Measurements from ENCODE around the gene LRRC8D. TPM values are rescaled to one million over a fixed set of nuclear protein-coding genes. Genes with fewer than 3 reads are reported as not detected.

LRRC8D gene
- total and polyA plus RNA-seq, 9 donors, result 5.0 to 14.1 (median 8.8) TPM

DNA sequence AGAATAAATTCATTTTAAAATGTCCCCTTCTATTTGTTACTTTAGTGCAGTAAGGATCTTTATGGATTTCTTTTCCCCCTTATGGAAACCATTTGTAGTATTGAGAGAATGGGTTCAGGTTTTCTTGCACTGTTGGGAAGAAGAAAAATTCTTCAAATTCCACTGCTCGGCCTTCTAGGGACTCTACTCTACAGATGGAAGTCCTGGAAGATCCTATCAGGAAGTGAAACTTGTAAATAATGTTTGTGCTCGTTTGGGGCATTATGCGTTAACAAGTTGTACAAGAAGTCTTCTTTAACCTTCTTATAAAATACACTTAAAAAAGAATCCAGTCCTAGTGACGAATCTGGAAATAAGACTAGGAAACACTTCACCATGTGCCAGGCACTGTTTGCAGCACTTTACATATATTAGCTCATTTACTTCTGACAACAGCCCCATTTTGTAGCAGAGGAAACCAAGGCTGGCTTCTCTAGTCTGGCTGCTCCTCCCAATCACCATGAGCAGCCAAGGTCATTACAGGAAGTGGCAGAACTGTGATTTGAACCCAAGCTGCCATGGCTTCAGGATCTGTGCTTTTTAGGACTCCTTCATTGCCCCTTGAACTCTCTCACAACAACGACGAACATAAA is 11.8 kb downstream of the LRRC8D start:
- H3K4me3 ChIP-seq, result no peak overlapping the region
- DNase-seq, result no peak
- H3K27me3 ChIP-seq, result no peaks in the 10 kb centered on the region
- no peaks in the 10 kb centered on the region for H3K9me3 ChIP-seq
- intact Hi-C loops (cut with DNase I), result no loop called here
- no peaks in the 10 kb centered on the region for H3K4me1 ChIP-seq (ENCODE audit: insufficient read depth)
- H3K27ac ChIP-seq, result no peak overlapping the region
- H3K36me3 ChIP-seq, result no peaks in the 10 kb centered on the region
- 47 to 60% (median 59%) methylated on average over 6 of the region's 6 CpGs for WGBS, 3 donors
- TF ChIP-seq EP300 (IDR thresholded peaks at IDR 0.05) (no peak), CTCF (IDR thresholded peaks at IDR 0.05) (no peak), POLR2A (IDR thresholded peaks at IDR 0.05) (no peak)

GRCh38 chr1:89833183-89834082 is 12.6 kb downstream of the LRRC8D start:
- no peak overlapping the region for H3K4me3 ChIP-seq
- DNase-seq, result no peak
- no peaks in the 10 kb centered on the region for H3K27me3 ChIP-seq
- intact Hi-C loops (cut with DNase I), result no loop called here
- no peaks in the 10 kb centered on the region for H3K4me1 ChIP-seq (ENCODE audit: insufficient read depth)
- 80 to 81% (median 81%) methylated on average over 7 of the region's 7 CpGs for WGBS, 3 donors
- no peak for TF ChIP-seq POLR2A (IDR thresholded peaks at IDR 0.05)
- TF ChIP-seq CTCF (IDR thresholded peaks at IDR 0.05), result no peak
- no peak for TF ChIP-seq EP300 (IDR thresholded peaks at IDR 0.05)
- H3K27ac ChIP-seq, result no peak overlapping the region
- no peaks in the 10 kb centered on the region for H3K9me3 ChIP-seq
- H3K36me3 ChIP-seq, result no peaks in the 10 kb centered on the region

GRCh38 chr1:89834083-89834704 is 13.4 kb downstream of the LRRC8D start:
- intact Hi-C loops (cut with DNase I), result no loop called here
- Histone ChIP-seq H3K36me3 (no peaks in the 10 kb centered on the region), H3K4me1 (ENCODE audit: insufficient read depth) (no peaks in the 10 kb centered on the region), H3K9me3 (no peaks in the 10 kb centered on the region), H3K27ac (no peak overlapping the region), H3K27me3 (no peaks in the 10 kb centered on the region), H3K4me3 (no peak overlapping the region)
- TF ChIP-seq CTCF (IDR thresholded peaks at IDR 0.05), result no peak
- no peak for TF ChIP-seq POLR2A (IDR thresholded peaks at IDR 0.05)
- no peak for TF ChIP-seq EP300 (IDR thresholded peaks at IDR 0.05)
- whole genome bisulfite sequencing, 3 donors, result 65 to 73% (median 72%) methylated on average over 3 of the region's 3 CpGs
- DNase-seq, result no peak

GRCh38 chr1:89836252-89837035 is 15.6 kb downstream of the LRRC8D start:
- Histone ChIP-seq H3K27me3 (no peaks in the 10 kb centered on the region), H3K4me1 (ENCODE audit: insufficient read depth) (no peaks in the 10 kb centered on the region), H3K27ac (no peak overlapping the region), H3K4me3 (no peak overlapping the region), H3K36me3 (no peaks in the 10 kb centered on the region), H3K9me3 (no peaks in the 10 kb centered on the region)
- no peak for TF ChIP-seq CTCF (IDR thresholded peaks at IDR 0.05)
- no peak for TF ChIP-seq EP300 (IDR thresholded peaks at IDR 0.05)
- no peak for TF ChIP-seq POLR2A (IDR thresholded peaks at IDR 0.05)
- intact Hi-C loops (cut with DNase I), result no loop called here
- DNase-seq, result no peak
- WGBS, 3 donors, result 67 to 84% (median 81%) methylated on average over 8 of the region's 8 CpGs

Data from ovary (tissue), 9 donors.